Mesodermal cell (in vitro differentiated cells): ENCODE measurements around the gene TLR7.

Source experiments
- H3K27ac ChIP-seq: 2 replicates; pipeline ENCODE4 v1.7.0; 2013; ENCODE audit warnings: mild to moderate bottlenecking, low read depth, low read length, moderate library complexity; ENCODE audit not compliant: severe bottlenecking
- H3K36me3 ChIP-seq: 2 replicates; pipeline ENCODE4 v1.7.1; 2013; ENCODE audit warnings: mild to moderate bottlenecking, low read length, moderate library complexity; ENCODE audit not compliant: control insufficient read depth, insufficient read depth
- H3K4me1 ChIP-seq: one replicate; pipeline ENCODE4 v1.7.1; 2013; ENCODE audit warnings: mild to moderate bottlenecking, low read length; ENCODE audit not compliant: insufficient read depth, control insufficient read depth, poor library complexity, severe bottlenecking
- H3K4me3 ChIP-seq: 2 replicates; pipeline ENCODE4 v1.7.0; 2013; ENCODE audit warnings: low read length, control low read depth, mild to moderate bottlenecking; ENCODE audit not compliant: insufficient read depth, poor library complexity, severe bottlenecking; ENCODE audit errors: extremely low read depth
- H3K9me3 ChIP-seq: 2 replicates; pipeline ENCODE4 v1.7.1; 2013; ENCODE audit warnings: mild to moderate bottlenecking, low read length, moderate library complexity; ENCODE audit not compliant: control insufficient read depth
- WGBS, 2 experiments: methylation state at CpG; one replicate each; pipeline ENCODE4 v1.1.5; 2013; ENCODE audit warnings: missing lambda C conversion rate in 2 of 2; ENCODE audit not compliant: insufficient coverage in 2 of 2; 5-methylcytosine and 5-hydroxymethylcytosine counted together

TLR7 gene

DNA sequence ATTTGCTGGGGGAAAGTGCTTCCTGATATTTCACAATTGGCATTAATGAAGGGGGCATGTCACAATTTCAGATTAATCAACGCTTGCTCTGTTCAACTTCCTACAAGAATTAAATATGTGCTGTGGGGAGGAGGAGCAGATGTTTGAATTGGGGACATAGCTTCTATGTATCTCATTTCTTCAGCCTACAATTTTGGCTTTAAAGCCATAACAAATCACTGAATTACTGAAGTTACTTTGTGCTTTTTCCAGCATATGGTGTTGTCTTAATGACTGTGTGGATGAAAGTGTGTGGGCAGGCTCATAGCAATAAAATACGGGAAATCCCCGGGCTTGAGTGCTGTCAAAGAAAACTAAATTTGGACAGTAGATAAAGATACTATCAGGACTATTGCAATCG lies 813 bp downstream of the TLR7 start:
- no peaks in the 10 kb centered on the region for H3K4me1 ChIP-seq
- no peak overlapping the region for H3K27ac ChIP-seq
- H3K9me3 ChIP-seq = no peaks in the 10 kb centered on the region
- no peak overlapping the region for H3K4me3 ChIP-seq
- H3K36me3 ChIP-seq = no peaks in the 10 kb centered on the region
- WGBS, 2 experiments = no CpG with 5 or more reads among the region's 4 CpGs

GRCh38 chrX:12868747-12869146 lies 1.9 kb downstream of the TLR7 start:
- WGBS, 2 experiments = no CpG with 5 or more reads among the region's 4 CpGs
- Histone ChIP-seq H3K36me3 (no peaks in the 10 kb centered on the region), H3K4me3 (no peak overlapping the region), H3K9me3 (no peaks in the 10 kb centered on the region), H3K4me1 (no peaks in the 10 kb centered on the region), H3K27ac (no peak overlapping the region)

GRCh38 chrX:12871257-12871656 lies 4.4 kb downstream of the TLR7 start:
- WGBS, 2 experiments = 82 to 93% methylated on average over 2 to 3 of the region's 6 CpGs
- Histone ChIP-seq H3K9me3 (no peaks in the 10 kb centered on the region), H3K27ac (no peak overlapping the region), H3K4me1 (no peaks in the 10 kb centered on the region), H3K36me3 (no peaks in the 10 kb centered on the region), H3K4me3 (no peak overlapping the region)

DNA sequence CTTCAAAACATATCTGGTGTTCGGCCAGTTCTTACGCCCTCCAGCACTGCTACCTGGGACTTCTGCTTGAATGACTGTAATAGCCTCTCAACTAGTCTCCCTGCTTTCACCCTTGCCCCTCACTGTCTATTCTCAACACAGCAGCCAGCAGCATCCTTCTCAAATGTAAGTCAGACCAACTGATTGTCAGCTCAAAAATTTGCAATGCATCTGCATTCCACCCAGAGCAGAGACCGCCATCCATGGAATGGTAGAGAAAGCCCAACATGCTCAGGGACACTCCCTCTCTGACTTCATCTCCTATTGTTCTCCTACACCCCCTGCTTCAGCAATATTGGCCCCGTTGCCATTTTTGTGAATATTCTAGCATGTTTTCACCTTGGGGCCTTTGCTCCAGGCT lies 5.9 kb downstream of the TLR7 start:
- no peaks in the 10 kb centered on the region for H3K36me3 ChIP-seq
- H3K4me3 ChIP-seq = no peak overlapping the region
- no peaks in the 10 kb centered on the region for H3K9me3 ChIP-seq
- no peaks in the 10 kb centered on the region for H3K4me1 ChIP-seq
- no peak overlapping the region for H3K27ac ChIP-seq
- 84 to 100% methylated on average over 2 to 3 of the region's 4 CpGs for WGBS, 2 experiments

DNA sequence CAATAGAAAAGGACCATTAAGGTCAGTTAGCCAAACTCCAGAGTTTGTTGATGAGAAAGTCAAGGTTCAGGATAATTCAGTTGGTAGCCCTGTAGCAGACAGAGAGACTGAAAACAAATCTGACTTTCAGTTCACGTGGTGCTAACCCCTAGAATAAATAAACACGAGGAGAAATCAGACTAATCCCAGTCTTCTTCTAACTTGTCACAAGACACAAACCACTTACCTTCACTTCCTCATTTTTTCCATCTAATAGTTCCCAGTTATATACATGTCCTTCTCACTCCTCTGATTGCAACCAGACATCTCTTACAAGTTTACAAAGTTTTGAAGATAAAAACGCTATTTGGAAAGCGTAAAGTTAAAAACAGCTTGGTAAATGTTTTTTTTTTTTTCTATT lies 7.7 kb downstream of the TLR7 start:
- no peaks in the 10 kb centered on the region for H3K4me1 ChIP-seq
- no peak overlapping the region for H3K27ac ChIP-seq
- no peaks in the 10 kb centered on the region for H3K9me3 ChIP-seq
- H3K4me3 ChIP-seq = no peak overlapping the region
- WGBS, 2 experiments = 100% methylated on average over 1 to 2 of the region's 4 CpGs
- no peaks in the 10 kb centered on the region for H3K36me3 ChIP-seq

DNA sequence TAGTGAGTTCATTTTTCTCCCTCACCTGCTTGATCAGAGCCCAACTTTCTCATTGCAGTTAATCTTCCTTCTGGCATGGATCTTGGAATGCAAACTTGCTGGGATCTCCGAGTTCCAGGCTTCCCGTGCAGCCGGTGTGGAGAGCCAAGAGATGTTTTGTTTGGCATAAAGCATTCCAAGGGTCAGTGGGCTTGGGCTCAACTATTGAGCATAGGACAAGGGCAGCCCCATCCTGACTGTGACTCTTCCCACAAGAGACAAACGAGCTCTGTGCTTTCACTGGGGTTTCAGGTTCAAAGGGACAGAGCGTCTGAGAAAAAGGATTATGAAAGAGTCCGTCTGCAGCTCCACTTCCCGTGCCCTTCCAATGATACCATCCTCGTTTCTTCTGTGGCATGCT lies 10.5 kb downstream of the TLR7 start:
- H3K4me1 ChIP-seq = no peaks in the 10 kb centered on the region
- 90% methylated on average over 4 of the region's 8 CpGs; no CpG with 5 or more reads in 1 of the 2 experiments for whole genome bisulfite sequencing, 2 experiments
- no peak overlapping the region for H3K27ac ChIP-seq
- no peak overlapping the region for H3K4me3 ChIP-seq
- no peaks in the 10 kb centered on the region for H3K36me3 ChIP-seq
- H3K9me3 ChIP-seq = no peaks in the 10 kb centered on the region

- Histone ChIP-seq H3K9me3 (no peaks in the 10 kb centered on the region), H3K4me1 (no peaks in the 10 kb centered on the region), H3K27ac (no peak overlapping the region), H3K4me3 (no peak overlapping the region), H3K36me3 (no peaks in the 10 kb centered on the region)
- WGBS, 2 experiments = 50% methylated on average over 1 of the region's 1 CpG; no CpG with 5 or more reads in 1 of the 2 experiments
Measured at GRCh38 chrX:12878536-12878935, 11.7 kb downstream of the TLR7 start.

DNA sequence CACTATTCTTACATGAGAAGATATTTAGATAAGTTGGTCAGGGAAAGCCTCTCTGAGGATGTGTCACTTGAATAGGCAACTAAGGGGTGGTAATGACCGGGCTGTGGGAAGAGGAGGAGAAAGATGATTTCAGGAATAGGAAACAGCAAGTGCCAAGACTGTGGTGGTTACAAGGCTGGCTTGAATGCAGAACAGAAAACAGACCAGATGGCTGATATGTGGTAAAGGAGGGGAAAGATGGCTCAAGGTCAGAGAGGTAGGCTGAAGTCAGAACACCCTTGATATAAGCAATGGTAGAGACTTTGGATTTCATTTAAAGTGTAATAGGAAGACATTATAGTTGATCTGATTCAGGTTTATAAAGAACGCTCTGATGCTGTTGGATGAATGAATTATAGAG lies 15.0 kb downstream of the TLR7 start:
- WGBS, 2 experiments = 86 to 100% methylated on average over 1 to 2 of the region's 2 CpGs

GRCh38 chrX:12885508-12885907 lies 18.6 kb downstream of the TLR7 start:
- no peak overlapping the region for H3K4me3 ChIP-seq
- H3K27ac ChIP-seq = no peak overlapping the region
- H3K4me1 ChIP-seq = no peaks in the 10 kb centered on the region
- no peaks in the 10 kb centered on the region for H3K9me3 ChIP-seq
- no peaks in the 10 kb centered on the region for H3K36me3 ChIP-seq
- 75% methylated on average over 1 of the region's 5 CpGs; no CpG with 5 or more reads in 1 of the 2 experiments for WGBS, 2 experiments

More for the DNA sequence above, 15.0 kb downstream of the TLR7 start:
- H3K36me3 ChIP-seq = no peaks in the 10 kb centered on the region
- no peaks in the 10 kb centered on the region for H3K4me1 ChIP-seq
- H3K27ac ChIP-seq = no peak overlapping the region
- no peaks in the 10 kb centered on the region for H3K9me3 ChIP-seq
- H3K4me3 ChIP-seq = no peak overlapping the region

DNA sequence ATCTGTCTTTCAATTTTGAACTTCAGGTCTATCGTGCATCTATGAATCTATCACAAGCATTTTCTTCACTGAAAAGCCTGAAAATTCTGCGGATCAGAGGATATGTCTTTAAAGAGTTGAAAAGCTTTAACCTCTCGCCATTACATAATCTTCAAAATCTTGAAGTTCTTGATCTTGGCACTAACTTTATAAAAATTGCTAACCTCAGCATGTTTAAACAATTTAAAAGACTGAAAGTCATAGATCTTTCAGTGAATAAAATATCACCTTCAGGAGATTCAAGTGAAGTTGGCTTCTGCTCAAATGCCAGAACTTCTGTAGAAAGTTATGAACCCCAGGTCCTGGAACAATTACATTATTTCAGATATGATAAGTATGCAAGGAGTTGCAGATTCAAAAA lies 19.7 kb downstream of the TLR7 start:
- H3K27ac ChIP-seq = no peak overlapping the region
- no peaks in the 10 kb centered on the region for H3K36me3 ChIP-seq
- no CpG with 5 or more reads among the region's 3 CpGs for WGBS, 2 experiments
- H3K4me1 ChIP-seq = no peaks in the 10 kb centered on the region
- no peaks in the 10 kb centered on the region for H3K9me3 ChIP-seq
- no peak overlapping the region for H3K4me3 ChIP-seq

DNA sequence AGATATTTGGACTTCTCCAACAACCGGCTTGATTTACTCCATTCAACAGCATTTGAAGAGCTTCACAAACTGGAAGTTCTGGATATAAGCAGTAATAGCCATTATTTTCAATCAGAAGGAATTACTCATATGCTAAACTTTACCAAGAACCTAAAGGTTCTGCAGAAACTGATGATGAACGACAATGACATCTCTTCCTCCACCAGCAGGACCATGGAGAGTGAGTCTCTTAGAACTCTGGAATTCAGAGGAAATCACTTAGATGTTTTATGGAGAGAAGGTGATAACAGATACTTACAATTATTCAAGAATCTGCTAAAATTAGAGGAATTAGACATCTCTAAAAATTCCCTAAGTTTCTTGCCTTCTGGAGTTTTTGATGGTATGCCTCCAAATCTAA lies 20.3 kb downstream of the TLR7 start:
- no CpG with 5 or more reads among the region's 2 CpGs for WGBS, 2 experiments
- H3K4me3 ChIP-seq = no peak overlapping the region
- H3K4me1 ChIP-seq = no peaks in the 10 kb centered on the region

More for the DNA sequence above, 20.3 kb downstream of the TLR7 start:
- no peaks in the 10 kb centered on the region for H3K9me3 ChIP-seq
- H3K27ac ChIP-seq = no peak overlapping the region
- no peaks in the 10 kb centered on the region for H3K36me3 ChIP-seq
